GM18519 (cell line): ENCODE results near the gene SLC31A2.

ENCODE experiments used
- ATAC-seq: cut with Tn5 transposase; IDR thresholded peaks from one replicate; pipeline ENCODE4 v1.9.1; 2021; ENCODE audit warnings: mild to moderate bottlenecking, moderate library complexity; ENCODE audit not compliant: unreplicated experiment, low FRiP score

SLC31A2 gene

DNA sequence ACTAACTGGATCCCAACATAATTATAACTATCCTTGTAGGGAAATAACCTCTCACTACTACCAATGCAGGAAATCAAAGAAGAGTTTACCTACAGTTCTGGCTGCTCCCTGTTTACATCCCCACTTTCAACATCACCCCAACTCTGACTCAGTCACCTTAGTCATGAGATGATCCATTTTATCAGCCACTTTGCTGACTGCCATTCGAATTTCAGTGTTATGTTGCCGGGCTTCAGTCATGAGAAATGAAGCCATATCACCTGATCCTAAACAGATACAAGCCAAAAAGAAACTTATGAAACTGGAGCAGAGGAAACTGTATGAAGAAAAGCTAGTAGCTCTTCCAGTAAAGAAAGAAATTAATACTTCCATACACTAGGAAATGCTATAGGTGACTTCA, 33.7 kb downstream of the SLC31A2 start:
- no peak for ATAC-seq

DNA sequence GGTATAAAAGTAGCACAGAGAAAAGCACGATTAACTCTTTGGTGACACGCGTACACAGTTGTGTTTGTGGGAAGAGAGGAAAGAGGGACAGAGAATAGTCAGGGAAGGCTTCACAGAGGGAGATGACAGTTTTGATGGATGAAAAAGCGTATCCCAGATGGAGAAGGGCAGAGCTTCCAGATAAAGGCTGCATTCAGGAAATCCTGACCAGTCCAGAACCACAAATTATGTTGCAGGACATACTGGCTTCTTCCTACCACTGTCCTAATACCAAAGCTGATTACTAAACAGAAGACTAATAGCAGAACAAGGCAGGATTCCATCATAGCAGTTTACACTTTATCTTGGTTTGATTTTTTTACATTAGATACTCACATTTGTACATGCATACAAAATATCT, 34.5 kb downstream of the SLC31A2 start:
- ATAC-seq = no peak

DNA sequence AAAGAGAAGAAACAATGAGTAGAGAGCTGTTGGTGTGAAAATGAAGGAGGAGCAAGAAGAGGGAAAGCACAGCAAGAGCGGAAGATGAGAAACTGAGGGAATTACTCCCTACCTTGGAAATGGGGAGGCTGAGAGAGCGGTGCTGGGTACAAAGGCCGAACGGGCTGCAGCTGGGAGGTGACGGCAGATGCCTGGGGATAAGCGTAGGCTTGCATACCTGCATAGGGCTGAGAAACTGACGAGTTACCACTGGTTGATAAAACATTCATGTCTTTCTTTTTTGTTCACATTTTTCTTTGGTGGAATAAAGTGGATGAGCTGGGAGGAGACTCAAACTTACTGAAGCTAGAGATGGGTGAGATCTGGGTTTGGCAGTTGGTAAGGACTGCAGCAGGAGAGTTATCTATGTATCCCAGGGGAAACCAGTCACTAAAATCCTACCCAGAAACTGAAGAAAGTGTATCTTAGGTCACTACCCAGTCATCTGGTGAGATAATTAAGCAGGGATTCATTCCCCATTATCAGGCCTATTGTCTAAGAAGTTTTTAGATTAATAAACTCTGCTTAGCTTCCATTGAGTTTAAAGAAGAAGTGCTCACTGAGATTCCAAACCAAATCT, 35.4 kb downstream of the SLC31A2 start:
- no peak for ATAC-seq

GRCh38 chr9:113187929-113188595, 37.3 kb downstream of the SLC31A2 start:
- ATAC-seq = no peak

- no peak for ATAC-seq
Measured at GRCh38 chr9:113192455-113192854, 41.6 kb downstream of the SLC31A2 start.

- ATAC-seq = no peak
Measured at GRCh38 chr9:113199683-113200329, 49.0 kb downstream of the SLC31A2 start.

DNA sequence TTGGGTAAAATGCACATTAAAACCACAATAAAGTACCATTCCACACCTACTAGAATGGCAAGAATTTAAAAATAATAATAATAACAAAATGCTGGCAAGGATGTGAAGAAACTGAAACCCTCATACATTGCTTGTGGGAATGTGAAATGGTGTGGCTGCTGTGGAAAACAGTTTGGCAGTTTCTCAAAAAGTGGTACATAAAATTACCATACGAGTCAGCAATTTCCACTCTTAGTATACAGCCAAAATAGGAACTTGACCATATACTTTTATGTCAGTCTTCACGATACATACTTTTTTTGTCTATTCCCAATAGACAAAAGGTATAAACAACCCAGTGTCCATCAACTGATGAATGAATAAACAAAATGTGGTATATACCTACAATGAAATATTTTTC, 54.6 kb downstream of the SLC31A2 start:
- ATAC-seq = no peak

- ATAC-seq = no peak
Measured at GRCh38 chr9:113205861-113206260, 55.1 kb downstream of the SLC31A2 start.

GRCh38 chr9:113210815-113211214, 60.0 kb downstream of the SLC31A2 start:
- no peak for ATAC-seq
